ENCODE results near the gene UTY. TPM values are rescaled to one million over a fixed set of nuclear protein-coding genes. Genes with fewer than 3 reads are reported as not detected.

The UTY gene
- total and polyA plus RNA-seq, 5 experiments from 2014 or later: 71.7 to 77.8 TPM; not detected in 3

DNA sequence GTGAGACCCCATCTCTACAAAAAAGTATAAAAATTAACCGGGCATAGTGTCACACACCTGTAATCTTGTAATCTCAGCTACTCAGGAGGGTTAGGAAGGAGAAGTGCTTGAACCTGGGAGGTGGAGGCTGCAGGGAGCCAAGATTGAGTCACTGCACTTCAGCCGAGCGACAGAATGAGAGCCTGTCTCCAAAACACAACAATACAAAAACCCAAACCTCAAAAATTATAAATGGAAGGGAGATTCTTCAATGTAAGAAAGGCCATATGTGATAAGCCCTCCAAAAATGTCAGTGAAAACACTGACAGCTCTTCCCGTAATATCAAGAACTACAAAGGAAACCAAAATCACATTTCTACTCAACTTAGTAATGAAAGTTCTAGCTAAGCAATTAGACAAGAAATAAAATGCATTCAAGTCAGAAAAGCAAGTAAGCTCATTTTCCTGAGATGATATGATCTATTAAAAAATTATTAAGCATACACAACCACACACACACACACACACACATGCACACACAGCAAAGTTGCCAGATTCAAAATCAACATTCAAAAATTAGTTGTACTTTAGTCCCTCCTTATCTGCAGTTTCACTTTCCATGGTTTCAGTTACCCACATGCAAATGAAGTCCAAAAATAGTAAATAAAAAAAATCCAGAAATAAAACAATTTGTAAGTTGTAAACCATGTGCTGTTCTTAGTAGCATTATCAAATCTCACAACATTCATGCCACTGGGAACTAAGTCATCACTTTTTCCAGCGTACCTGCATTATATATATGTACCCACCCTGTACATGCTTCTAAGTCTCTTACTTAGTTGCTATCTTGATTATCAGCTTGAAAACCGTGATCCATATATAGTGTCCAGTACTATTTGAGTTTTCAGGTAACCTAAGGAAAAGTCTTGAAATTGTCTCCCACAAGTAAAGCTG is 108.7 kb downstream of the UTY start:
- POLR2A ChIA-PET: no interaction called here

DNA sequence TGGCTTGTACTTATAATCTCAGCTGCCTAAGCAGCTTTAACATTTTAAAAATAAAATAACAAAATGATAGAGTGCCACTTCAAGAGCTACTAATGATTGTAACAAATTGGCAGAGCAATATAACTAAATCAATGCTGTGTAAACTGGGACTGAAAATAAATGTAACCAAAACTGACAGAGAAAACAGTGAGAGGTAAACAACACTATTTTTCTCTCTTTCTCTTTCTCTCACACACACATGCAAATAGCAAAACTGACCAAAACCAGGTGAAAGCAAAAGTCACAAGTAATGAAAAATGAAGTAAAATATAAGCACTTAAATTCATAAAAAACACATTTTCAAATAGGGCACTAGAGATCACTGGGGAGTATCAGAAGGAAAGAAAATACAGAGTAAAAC is 109.6 kb downstream of the UTY start:
- no peaks in the 10 kb centered on the region for H3K27me3 Mint-ChIP-seq
- no peaks in the 10 kb centered on the region for H3K9me3 Mint-ChIP-seq
- H3K4me1 Mint-ChIP-seq: peaks cover 16 to 34% (median 28%) of the 10 kb centered on the region in 4 donors
- peak overlapping the region in 4 of 10 donors; percentile 48 to 85 (median 52) for H3K27ac Mint-ChIP-seq
- DNase-seq (no peak), ATAC-seq (no peak)
- peak overlapping the region in 4 of 10 donors; percentile 27 to 45 (median 38) for H3K4me3 Mint-ChIP-seq
- peaks cover 0 to 65% (median 3%) of the 10 kb centered on the region in 3 donors for H3K36me3 Mint-ChIP-seq
- POLR2A ChIA-PET: no interaction called here

More for the DNA sequence above, 108.7 kb downstream of the UTY start:
- DNase-seq (no peak), ATAC-seq (no peak)
- Mint-ChIP-seq H3K9me3 (no peaks in the 10 kb centered on the region), H3K36me3 (peaks cover 0 to 63% (median 3%) of the 10 kb centered on the region in 3 donors), H3K27ac (peak overlapping the region in 5 of 10 donors; percentile 24 to 85 (median 54)), H3K4me3 (peak overlapping the region in 6 of 10 donors; percentile 33 to 69 (median 40)), H3K27me3 (no peaks in the 10 kb centered on the region), H3K4me1 (peaks cover 16 to 34% (median 28%) of the 10 kb centered on the region in 4 donors)

DNA sequence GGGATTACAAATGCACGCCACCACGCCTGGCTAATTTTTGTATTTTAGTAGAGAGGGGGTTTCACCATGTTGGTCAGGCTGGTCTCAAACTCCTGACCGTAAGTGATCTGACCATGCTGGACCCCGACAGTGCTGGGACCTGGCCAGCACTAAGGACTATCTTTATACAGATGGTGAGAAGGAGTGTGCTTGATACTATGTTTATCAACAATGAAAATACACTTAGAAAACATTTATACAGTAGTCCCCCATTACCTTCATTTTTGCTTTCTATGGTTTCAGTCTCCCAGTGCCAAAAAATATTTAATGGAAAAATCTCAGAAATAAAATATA is 111.4 kb downstream of the UTY start:
- ATAC-seq: no peak
- peaks cover 14 to 35% (median 24%) of the 10 kb centered on the region in 4 donors for H3K4me1 Mint-ChIP-seq
- POLR2A ChIA-PET: no interaction called here

GRCh38 chrY:13363641-13364040 is 116.2 kb downstream of the UTY start:
- Mint-ChIP-seq H3K36me3 (peaks cover 0 to 71% (median 2%) of the 10 kb centered on the region in 3 donors), H3K4me1 (peaks cover 5 to 26% (median 12%) of the 10 kb centered on the region in 4 donors), H3K27me3 (no peaks in the 10 kb centered on the region), H3K27ac (no peak overlapping the region), H3K9me3 (no peaks in the 10 kb centered on the region), H3K4me3 (no peak overlapping the region)
- no peak for ATAC-seq
- DNase-seq: no peak
- POLR2A ChIA-PET: no interaction called here

More for the DNA sequence above, 111.4 kb downstream of the UTY start:
- H3K27me3 Mint-ChIP-seq: no peaks in the 10 kb centered on the region
- no peak for DNase-seq
- peak overlapping the region in 1 of 10 donors; percentile 53 for H3K27ac Mint-ChIP-seq
- no peaks in the 10 kb centered on the region for H3K9me3 Mint-ChIP-seq
- H3K4me3 Mint-ChIP-seq: no peak overlapping the region
- H3K36me3 Mint-ChIP-seq: peaks cover 0 to 69% (median 3%) of the 10 kb centered on the region in 3 donors

- H3K27ac Mint-ChIP-seq: peak overlapping the region in 2 of 10 donors; percentile 49 to 75
- ATAC-seq: no peak
- DNase-seq: no peak
- H3K4me1 Mint-ChIP-seq: peaks cover 5 to 28% (median 12%) of the 10 kb centered on the region in 4 donors
- H3K36me3 Mint-ChIP-seq: peaks cover 0 to 70% (median 0%) of the 10 kb centered on the region in 3 donors
- H3K27me3 Mint-ChIP-seq: no peaks in the 10 kb centered on the region
- no peak overlapping the region for H3K4me3 Mint-ChIP-seq
- POLR2A ChIA-PET: no interaction called here
- H3K9me3 Mint-ChIP-seq: no peaks in the 10 kb centered on the region
Measured at GRCh38 chrY:13362662-13363061, 117.2 kb downstream of the UTY start.

DNA sequence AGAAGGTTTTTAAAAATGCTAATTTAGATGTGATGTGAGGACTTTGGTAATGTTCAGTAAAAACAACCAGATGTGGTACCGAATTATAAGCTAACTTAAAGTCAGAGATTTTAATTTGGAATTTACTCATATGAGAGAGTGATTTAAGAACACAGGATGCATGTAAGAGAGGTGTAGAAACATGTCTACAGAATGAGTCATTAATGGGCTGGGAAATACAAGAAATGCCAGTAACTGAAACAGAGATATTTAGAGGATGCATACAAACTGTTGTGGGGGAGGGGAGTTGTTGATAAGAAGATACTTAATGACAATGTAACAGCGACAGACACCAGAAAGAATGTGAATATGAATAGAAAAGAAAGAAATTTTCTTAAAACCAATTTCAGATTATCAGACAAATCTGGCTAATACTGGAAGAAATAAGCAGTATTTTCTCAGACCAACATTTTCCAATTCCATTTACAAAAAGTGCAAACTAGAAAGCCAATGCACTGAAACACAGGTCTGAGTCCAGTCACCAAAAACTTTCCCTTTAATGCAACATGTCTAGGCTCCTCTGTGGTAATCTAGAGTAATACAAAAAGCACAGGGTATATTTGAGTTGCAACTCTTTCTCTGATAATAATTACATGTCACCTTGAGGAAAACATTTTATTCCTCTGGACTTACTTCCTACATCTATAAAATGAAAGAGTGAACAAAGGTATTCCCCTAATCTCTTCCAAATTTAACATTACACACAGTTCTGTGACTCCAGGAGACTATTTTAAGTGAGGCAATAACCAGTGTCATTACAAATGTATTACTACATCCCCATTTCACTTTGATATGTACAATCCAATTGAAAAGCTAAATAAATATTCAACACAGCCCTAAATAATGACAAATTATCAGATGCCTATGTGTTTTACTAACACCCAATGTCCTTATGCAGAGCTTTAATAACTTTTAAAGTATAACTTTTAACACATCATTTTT is 117.9 kb downstream of the UTY start:
- no peak for DNase-seq
- H3K27ac Mint-ChIP-seq: peak overlapping the region in 4 of 10 donors; percentile 38 to 75 (median 52)
- H3K4me1 Mint-ChIP-seq: peaks cover 5 to 29% (median 12%) of the 10 kb centered on the region in 4 donors
- no peak overlapping the region for H3K4me3 Mint-ChIP-seq
- ATAC-seq: no peak
- H3K9me3 Mint-ChIP-seq: no peaks in the 10 kb centered on the region
- H3K36me3 Mint-ChIP-seq: peaks cover 0 to 72% (median 4%) of the 10 kb centered on the region in 3 donors
- no peaks in the 10 kb centered on the region for H3K27me3 Mint-ChIP-seq
- POLR2A ChIA-PET: interaction anchor here (0.5 kb wide), 1 partner anchor 24 kb away, joined by 4 read pairs; no protein-coding TSS in a partner anchor

- peak overlapping the region in 2 of 10 donors; percentile 32 to 70 for H3K27ac Mint-ChIP-seq
- ATAC-seq: no peak
- H3K27me3 Mint-ChIP-seq: no peaks in the 10 kb centered on the region
- H3K36me3 Mint-ChIP-seq: peaks cover 0 to 90% (median 6%) of the 10 kb centered on the region in 3 donors
- H3K9me3 Mint-ChIP-seq: no peaks in the 10 kb centered on the region
- POLR2A ChIA-PET: no interaction called here
- peaks cover 7 to 15% (median 9%) of the 10 kb centered on the region in 4 donors for H3K4me1 Mint-ChIP-seq
- H3K4me3 Mint-ChIP-seq: no peak overlapping the region
- no peak for DNase-seq
Measured at GRCh38 chrY:13351443-13351842, 128.4 kb downstream of the UTY start.

DNA sequence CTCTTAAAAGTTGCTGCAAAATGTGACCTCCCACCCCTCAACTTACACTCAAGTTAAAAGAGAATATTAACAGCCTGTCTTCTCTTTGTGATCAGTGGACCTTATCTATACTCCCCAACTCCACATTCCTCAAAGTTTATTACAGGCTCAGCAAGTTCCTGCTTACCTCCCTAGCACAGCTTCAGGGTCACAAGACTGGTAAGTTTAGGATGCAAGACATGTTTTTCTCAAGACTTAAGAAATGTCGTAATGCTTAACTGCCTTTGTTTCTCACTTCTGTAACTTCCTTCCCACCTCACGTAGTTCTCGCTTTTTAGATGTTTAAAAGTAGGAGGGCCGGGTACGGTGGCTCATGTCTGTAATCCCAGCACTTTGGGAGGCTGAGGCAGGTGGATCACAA is 132.7 kb downstream of the UTY start:
- Mint-ChIP-seq H3K27ac (peak overlapping the region in 1 of 10 donors; percentile 46), H3K36me3 (peaks cover 0 to 91% (median 2%) of the 10 kb centered on the region in 3 donors), H3K4me1 (peaks cover 13 to 23% (median 14%) of the 10 kb centered on the region in 4 donors), H3K4me3 (no peak overlapping the region), H3K27me3 (no peaks in the 10 kb centered on the region), H3K9me3 (no peaks in the 10 kb centered on the region)
- POLR2A ChIA-PET: interaction anchor here (0.6 kb wide), 1 partner anchor 482 kb away, joined by 3 read pairs; no protein-coding TSS in a partner anchor
- DNase-seq (no peak), ATAC-seq (no peak)

DNA sequence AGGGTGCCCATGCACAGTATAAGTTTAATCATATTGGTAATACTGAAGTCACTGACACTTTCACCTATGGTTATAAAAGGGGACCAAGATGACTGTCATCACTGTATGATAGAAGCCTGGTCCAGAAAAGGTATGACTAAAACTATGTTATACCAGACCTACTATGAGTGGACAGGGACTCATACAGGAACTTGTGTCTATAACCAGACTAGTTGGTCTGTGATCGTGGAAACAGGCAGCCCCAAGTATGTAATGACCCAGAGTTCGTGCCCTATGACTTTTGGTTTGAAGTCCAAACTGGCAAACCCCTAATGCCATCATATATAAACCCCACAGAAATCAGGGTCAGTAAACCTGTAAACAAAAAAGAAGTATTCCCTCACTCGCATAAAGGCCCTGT is 134.3 kb downstream of the UTY start:
- POLR2A ChIA-PET: no interaction called here
- no peak for DNase-seq
- H3K27ac Mint-ChIP-seq: peak overlapping the region in 1 of 10 donors; percentile 57
- H3K4me3 Mint-ChIP-seq: no peak overlapping the region
- no peaks in the 10 kb centered on the region for H3K27me3 Mint-ChIP-seq
- peaks cover 6 to 19% (median 13%) of the 10 kb centered on the region in 4 donors for H3K4me1 Mint-ChIP-seq
- no peak for ATAC-seq
- peaks cover 0 to 89% (median 4%) of the 10 kb centered on the region in 3 donors for H3K36me3 Mint-ChIP-seq
- no peaks in the 10 kb centered on the region for H3K9me3 Mint-ChIP-seq

- POLR2A ChIA-PET: no interaction called here
- peak overlapping the region in 2 of 10 donors; percentile 63 to 75 for H3K27ac Mint-ChIP-seq
- H3K36me3 Mint-ChIP-seq: peaks cover 0 to 91% (median 4%) of the 10 kb centered on the region in 3 donors
- ATAC-seq: peak; percentile 59 to 85
- H3K4me1 Mint-ChIP-seq: peaks cover 9 to 22% (median 18%) of the 10 kb centered on the region in 4 donors
- no peaks in the 10 kb centered on the region for H3K27me3 Mint-ChIP-seq
- H3K9me3 Mint-ChIP-seq: no peaks in the 10 kb centered on the region
- DNase-seq: peak in 4 of 10 donors; percentile 8 to 35 (median 22)
- H3K4me3 Mint-ChIP-seq: no peak overlapping the region
Measured at GRCh38 chrY:13343307-13343946, 136.4 kb downstream of the UTY start.

DNA sequence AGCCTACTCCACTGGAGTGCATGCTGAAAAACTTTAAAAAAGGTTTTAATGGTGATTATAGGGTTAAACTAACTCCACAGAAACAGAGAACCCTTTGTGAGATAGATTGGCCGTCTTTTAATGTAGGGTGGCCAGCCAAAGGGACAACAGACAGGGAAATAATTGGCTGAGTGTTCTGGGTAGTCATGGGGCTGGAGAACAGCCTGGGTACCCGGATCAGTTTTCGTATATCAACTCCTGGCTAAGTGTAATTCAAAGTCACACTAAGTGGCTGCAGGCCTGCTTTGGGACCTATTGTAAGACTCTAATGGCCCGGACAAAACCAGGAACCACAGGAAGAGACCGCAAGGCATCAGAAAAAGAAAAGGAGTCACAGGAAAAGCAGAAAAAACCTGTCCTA is 139.9 kb downstream of the UTY start:
- Mint-ChIP-seq H3K36me3 (peaks cover 0 to 89% (median 11%) of the 10 kb centered on the region in 3 donors), H3K4me1 (peaks cover 9 to 27% (median 20%) of the 10 kb centered on the region in 4 donors), H3K9me3 (no peaks in the 10 kb centered on the region), H3K27me3 (no peaks in the 10 kb centered on the region), H3K4me3 (no peak overlapping the region), H3K27ac (peak overlapping the region in 2 of 10 donors; percentile 36 to 73)
- POLR2A ChIA-PET: no interaction called here
- ATAC-seq: no peak
- DNase-seq: no peak

GRCh38 chrY:13339381-13339780 is 140.5 kb downstream of the UTY start:
- Mint-ChIP-seq H3K27ac (peak overlapping the region in 3 of 10 donors; percentile 29 to 80 (median 74)), H3K4me3 (no peak overlapping the region), H3K36me3 (peaks cover 0 to 91% (median 16%) of the 10 kb centered on the region in 3 donors), H3K4me1 (peaks cover 9 to 29% (median 20%) of the 10 kb centered on the region in 4 donors), H3K27me3 (no peaks in the 10 kb centered on the region), H3K9me3 (no peaks in the 10 kb centered on the region)
- ATAC-seq: no peak
- DNase-seq: no peak
- POLR2A ChIA-PET: no interaction called here

All from naive thymus-derived CD8-positive, alpha-beta T cell (primary cell).